Endothelial cell of umbilical vein (primary cell): ENCODE measurements around the gene NPC1L1. TPM values are rescaled to one million over a fixed set of nuclear protein-coding genes. Genes with fewer than 3 reads are reported as not detected.

Source experiments
- BruUV-seq: library from RNA; stranded (reverse); fragments of 400-500 nt; replicated peaks from 2 replicates; lab custom pipeline; 2021; lab: Mats Ljungman, UMichigan
- CTCF ChIA-PET: fragments of 300-600, 350-600 bp; sonication (Branson Sonifier 250); formaldehyde crosslinking; loops from one replicate; lab custom pipeline; 2021; ENCODE audit warnings: antibody characterized with exemption, inconsistent platforms; lab: Charles Lee
- POLR2A ChIA-PET: fragments of 300-600, 350-600 bp; sonication (Branson Sonifier 250); formaldehyde crosslinking; loops from one replicate; lab custom pipeline; 2021; ENCODE audit warnings: antibody characterized with exemption, inconsistent platforms; lab: Charles Lee
- DNase-seq: peaks from one replicate; pipeline ENCODE4 v3.0.0-alpha.2; 2011; ENCODE audit warnings: low read depth, low spot score
- FAIRE-seq: peaks from 2 replicates; lab custom pipeline; 2011; peaks lifted over from hg19 to GRCh38; lab: Jason Lieb, UNC
- H2AFZ ChIP-seq: 2 replicates; pipeline ENCODE4 v1.6.0; 2012; ENCODE audit warnings: low read depth, low read length, control low read depth, inconsistent platforms
- H3K27ac ChIP-seq: 2 replicates; pipeline ENCODE4 v1.5.1; 2011; ENCODE audit warnings: low read depth, mild to moderate bottlenecking, control low read depth, low read length, moderate library complexity; ENCODE audit not compliant: insufficient read depth
- H3K27me3 ChIP-seq, 2 experiments: 2 replicates each; pipeline versions ENCODE4 v1.6.0 to v1.6.1; 2011; ENCODE audit warnings: low read length in 2 of 2, mixed read lengths in 1 of 2; ENCODE audit not compliant: control insufficient read depth in 2 of 2, insufficient read depth in 2 of 2
- H3K36me3 ChIP-seq, 2 experiments: 2 replicates in 1 of 2; 3 replicates in 1 of 2; pipeline ENCODE4 v1.5.1; 2011; ENCODE audit warnings: low read length in 2 of 2, mild to moderate bottlenecking in 1 of 2, moderate library complexity in 1 of 2; ENCODE audit not compliant: control insufficient read depth in 2 of 2, insufficient read depth in 2 of 2; ENCODE audit errors: extremely low read depth in 1 of 2
- H3K4me1 ChIP-seq: 3 replicates; pipeline ENCODE4 v1.5.1; 2011; ENCODE audit warnings: mild to moderate bottlenecking, low read length; ENCODE audit not compliant: control insufficient read depth, insufficient read depth; ENCODE audit errors: extremely low read depth
- H3K4me2 ChIP-seq: 2 replicates; pipeline ENCODE4 v1.6.1; 2011; ENCODE audit warnings: low read length, control low read depth, mixed read lengths; ENCODE audit not compliant: insufficient read depth
- H3K4me3 ChIP-seq, 3 experiments: fragments of 200-600 bp in 1 of 3; sonication (generic), shearing (Covaris generic) in 1 of 3; replicated peaks in 1 of 3; 2 replicates each; pipeline ENCODE4 v1.5.1; 2011 to 2016; ENCODE audit warnings: control low read depth in 3 of 3, low read length in 3 of 3, mild to moderate bottlenecking in 2 of 3, inconsistent platforms in 1 of 3, low read depth in 1 of 3, moderate library complexity in 1 of 3; ENCODE audit not compliant: insufficient read depth in 1 of 3
- H3K79me2 ChIP-seq: 2 replicates; pipeline ENCODE4 v1.6.0; 2012; ENCODE audit warnings: low read length, inconsistent platforms; ENCODE audit not compliant: control insufficient read depth, insufficient read depth
- H3K9ac ChIP-seq: replicated peaks from 2 replicates; pipeline ENCODE3; 2011; ENCODE audit warnings: low read length, control low read depth; ENCODE audit not compliant: insufficient read depth; ENCODE audit errors: extremely low read depth
- H3K9me1 ChIP-seq: replicated peaks from 3 replicates; pipeline ENCODE4 v1.6.0; 2011; ENCODE audit warnings: mild to moderate bottlenecking, low read length; ENCODE audit not compliant: control insufficient read depth, insufficient read depth; ENCODE audit errors: extremely low read depth
- H3K9me3 ChIP-seq: replicated peaks from 2 replicates; pipeline ENCODE4 v1.5.1; 2012; ENCODE audit warnings: low read length, inconsistent platforms; ENCODE audit not compliant: control insufficient read depth, insufficient read depth
- H4K20me1 ChIP-seq: replicated peaks from 2 replicates; pipeline ENCODE3; 2011; ENCODE audit warnings: mild to moderate bottlenecking, low read length; ENCODE audit not compliant: control insufficient read depth, insufficient read depth; ENCODE audit errors: extremely low read depth
- CTCF ChIP-seq, 2 donors: IDR thresholded peaks; 1 replicate in 1 of 2; 2 replicates in 1 of 2; pipeline ENCODE4 v1.5.1; 2011; ENCODE audit warnings: low read length in 2 of 2, mild to moderate bottlenecking in 2 of 2, moderate library complexity in 2 of 2, control low read depth in 1 of 2, inconsistent platforms in 1 of 2, low read depth in 1 of 2; ENCODE audit not compliant: insufficient read depth in 1 of 2; ENCODE audit errors: extremely low read depth in 1 of 2
- EZH2 ChIP-seq: IDR thresholded peaks from 2 replicates; pipeline ENCODE4 v1.6.1; 2012; ENCODE audit warnings: borderline replicate concordance, low read depth, mild to moderate bottlenecking, moderate library complexity, low read length, inconsistent platforms; ENCODE audit not compliant: severe bottlenecking
- FOS ChIP-seq: IDR thresholded peaks from 2 replicates; pipeline ENCODE4 v1.6.1; 2011; ENCODE audit warnings: mild to moderate bottlenecking, low read length, moderate library complexity, borderline replicate concordance; ENCODE audit not compliant: insufficient read depth
- GATA2 ChIP-seq: IDR thresholded peaks from 2 replicates; pipeline ENCODE4 v1.7.0; 2011; ENCODE audit warnings: low read depth, mild to moderate bottlenecking, moderate library complexity, mixed read lengths, low read length; ENCODE audit not compliant: insufficient read length, insufficient read depth
- JUN ChIP-seq: IDR thresholded peaks from 2 replicates; pipeline ENCODE4 v1.6.1; 2011; ENCODE audit warnings: borderline replicate concordance, low read depth; ENCODE audit not compliant: insufficient read length, insufficient read depth
- MAX ChIP-seq: IDR thresholded peaks from 2 replicates; pipeline ENCODE4 v1.6.1; 2011; ENCODE audit not compliant: insufficient read depth, insufficient read length
- MYC ChIP-seq: IDR thresholded peaks from one replicate; pipeline ENCODE4 v1.6.1; 2011; ENCODE audit warnings: mild to moderate bottlenecking, low read depth, low read length
- POLR2A ChIP-seq: IDR thresholded peaks from 2 replicates; pipeline ENCODE4 v1.6.1; 2012; ENCODE audit warnings: low read depth, mild to moderate bottlenecking, control low read depth, low read length
- POLR2AphosphoS5 ChIP-seq: IDR thresholded peaks from 2 replicates; pipeline ENCODE4 v1.6.1; 2012; ENCODE audit warnings: low read depth, mild to moderate bottlenecking, control low read depth, low read length, moderate library complexity; ENCODE audit not compliant: insufficient read depth
- dilution Hi-C: fragments of 300-500 bp; cut with MboI; formaldehyde crosslinking; loops from one replicate; pipeline ENCODE4 v1.15.0; 2019; ENCODE audit warnings: low sequenced_read_pairs; ENCODE audit not compliant: extremely low pct_ligation_motif_present
- intact Hi-C: fragments of 100-400 bp; cut with micrococcal nuclease; formaldehyde crosslinking; loops from one replicate; pipeline ENCODE4 v1.10.0; 2022
- polyA plus RNA-seq, 4 experiments: library from polyadenylated mRNA; depleted of rRNA in 3 of 4; stranded (reverse) in 3 of 4; unstranded in 1 of 4; fragments of >200 nt; gene quantifications; 2 replicates each; pipeline versions ENCODE4 v1.2.1 to v1.2.3, GENCODE V29; 2011 to 2012; ENCODE audit warnings: missing spikeins in 1 of 4
- total RNA-seq: library from RNA; stranded (reverse); gene quantifications from 2 replicates; pipeline ENCODE4 v1.2.3, GENCODE V29; 2021

Gene NPC1L1
- total and polyA plus RNA-seq, 2 donors (not counting 3 experiments of a cell fraction or from before 2014, with no cell fraction given): not detected

- no peak for TF ChIP-seq JUN
- TF ChIP-seq FOS: no peak
- no peak for TF ChIP-seq EZH2
- TF ChIP-seq GATA2: no peak
- TF ChIP-seq POLR2AphosphoS5: no peak
- no peak for TF ChIP-seq CTCF (IDR thresholded peaks at IDR 0.05; ENCODE audit: extremely low read depth in 1 of 2, insufficient read depth in 1 of 2, low read depth in 1 of 2, low read length in 2 of 2)
- TF ChIP-seq MAX: no peak
- TF ChIP-seq POLR2A: no peak
- TF ChIP-seq MYC: no peak
- POLR2A ChIA-PET: no interaction called here
- intact Hi-C loops (loop anchor here (1.0 to 2.0 kb wide), 5 partner anchors 103 to 405 kb away; no protein-coding TSS in a partner anchor), dilution Hi-C loops (no loop called here)
- CTCF ChIA-PET: interaction anchor here (0.6 to 1.7 kb wide), 11 partner anchors 9 to 237 kb away, joined by 3 to 17 read pairs (median 4); no protein-coding TSS in a partner anchor
- H3K79me2 ChIP-seq: peaks cover 45% of the 10 kb centered on the region
- H3K4me3 ChIP-seq: no peak overlapping the region
- peaks cover 26% of the 10 kb centered on the region for H3K4me1 ChIP-seq
- no peaks in the 10 kb centered on the region for H4K20me1 ChIP-seq
- FAIRE-seq (no peak), DNase-seq (no peak)
- no peak overlapping the region for H3K4me2 ChIP-seq
- no peaks in the 10 kb centered on the region for H3K9me3 ChIP-seq
- H3K9ac ChIP-seq: no peak overlapping the region
- H3K27ac ChIP-seq: no peak overlapping the region
- no TSS peak for BruUV-seq
- no peaks in the 10 kb centered on the region for H3K27me3 ChIP-seq
- no peaks in the 10 kb centered on the region for H3K9me1 ChIP-seq
- peaks cover 11 to 16% of the 10 kb centered on the region in 2 experiments for H3K36me3 ChIP-seq
- no peak overlapping the region for H2AFZ ChIP-seq
Measured at GRCh38 chr7:44477938-44478337, 63.2 kb downstream of the NPC1L1 start.
